RWPE2 (cell line): ENCODE measurements around the gene VAV3.
"Not testable (repeated sequence)": the region's sequence is repeated elsewhere in the genome, so short reads cannot be mapped to it uniquely, and the experiment has no call there.

Experiments
- ATAC-seq: fragments of 200-7000 bp; cut with Tn5 transposase; 3 replicates; pipeline ENCODE4 v1.9.1; 2021; ENCODE audit warnings: low read depth
- DNase-seq: peaks from one replicate; pipeline ENCODE4 v3.0.0-alpha.2; 2020; ENCODE audit warnings: low spot score
- H3K27ac ChIP-seq: fragments of 450-650 bp; 2 replicates; pipeline ENCODE4 v1.5.1; 2017; ENCODE audit warnings: mild to moderate bottlenecking; ENCODE audit not compliant: poor library complexity, severe bottlenecking
- H3K27me3 ChIP-seq: fragments of 250-450 bp; sonication (Bioruptor Pico); 2 replicates; pipeline ENCODE4 v1.5.1; 2021; ENCODE audit warnings: mild to moderate bottlenecking, moderate library complexity; ENCODE audit not compliant: insufficient read depth, poor library complexity, severe bottlenecking
- H3K36me3 ChIP-seq: fragments of 250-450 bp; sonication (Bioruptor Pico); 2 replicates; pipeline ENCODE4 v1.5.1; 2020; ENCODE audit warnings: low read depth, mild to moderate bottlenecking, moderate library complexity
- H3K4me1 ChIP-seq: fragments of 250-450 bp; sonication (Bioruptor Pico); 2 replicates; pipeline ENCODE4 v1.5.1; 2021; ENCODE audit warnings: mild to moderate bottlenecking, moderate library complexity; ENCODE audit not compliant: insufficient read depth, poor library complexity, severe bottlenecking
- H3K4me3 ChIP-seq: fragments of 250-450 bp; sonication (Bioruptor Pico); 2 replicates; pipeline ENCODE4 v1.5.1; 2021; ENCODE audit warnings: mild to moderate bottlenecking, moderate library complexity; ENCODE audit not compliant: severe bottlenecking
- H3K9me3 ChIP-seq: fragments of 250-450 bp; sonication (Bioruptor Pico); 2 replicates; pipeline ENCODE4 v1.5.1; 2021; ENCODE audit warnings: mild to moderate bottlenecking, moderate library complexity; ENCODE audit not compliant: severe bottlenecking
- CTCF ChIP-seq: fragments of 450-650 bp; IDR thresholded peaks from one replicate; pipeline ENCODE4 v1.5.1; 2017; ENCODE audit warnings: mild to moderate bottlenecking, moderate library complexity; ENCODE audit not compliant: poor library complexity, severe bottlenecking

Gene VAV3

GRCh38 chr1:107724648-107725047 lies 240.3 kb downstream of the VAV3 start:
- ATAC-seq (peak; percentile 27; the same call in 2 of the 3 replicates), DNase-seq (no peak)
- no peak overlapping the region for H3K4me3 ChIP-seq
- H3K4me1 ChIP-seq, result no peaks in the 10 kb centered on the region
- no peaks in the 10 kb centered on the region for H3K27me3 ChIP-seq
- no peak for TF ChIP-seq CTCF
- no peak overlapping the region for H3K27ac ChIP-seq
- no peaks in the 10 kb centered on the region for H3K36me3 ChIP-seq
- H3K9me3 ChIP-seq, result no peaks in the 10 kb centered on the region

DNA sequence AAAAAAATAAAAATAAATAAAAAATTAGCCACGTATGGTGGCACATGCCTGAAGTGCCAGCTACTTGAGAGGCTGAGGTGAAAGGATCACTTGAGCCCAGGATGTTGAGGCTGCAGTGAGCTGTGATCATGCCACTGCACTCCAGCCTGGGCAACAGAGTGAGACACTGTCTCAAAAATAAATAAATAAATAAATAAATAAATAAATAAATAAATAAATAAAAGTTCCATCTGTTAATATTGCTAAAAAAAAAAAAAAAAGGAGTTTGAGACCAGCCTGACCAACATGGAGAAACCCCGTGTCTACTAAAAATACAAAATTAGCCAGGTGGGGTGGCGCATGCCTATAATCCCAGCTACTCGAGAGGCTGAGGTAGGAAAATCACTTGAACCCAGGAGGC lies 244.8 kb downstream of the VAV3 start:
- H3K36me3 ChIP-seq, result not testable (repeated sequence)

GRCh38 chr1:107710005-107710404 lies 255.0 kb downstream of the VAV3 start:
- H3K4me1 ChIP-seq, result no peaks in the 10 kb centered on the region
- H3K27me3 ChIP-seq, result no peaks in the 10 kb centered on the region
- ATAC-seq (no peak), DNase-seq (no peak)
- TF ChIP-seq CTCF, result no peak
- no peak overlapping the region for H3K27ac ChIP-seq
- H3K9me3 ChIP-seq, result no peaks in the 10 kb centered on the region
- H3K4me3 ChIP-seq, result no peak overlapping the region
- no peaks in the 10 kb centered on the region for H3K36me3 ChIP-seq

More for the DNA sequence above, 244.8 kb downstream of the VAV3 start:
- DNase-seq, H3K4me1 ChIP-seq, H3K27ac ChIP-seq, ATAC-seq, H3K4me3 ChIP-seq, H3K27me3 ChIP-seq, H3K9me3 ChIP-seq: not testable (repeated sequence)

- H3K9me3 ChIP-seq, result no peaks in the 10 kb centered on the region
- no peaks in the 10 kb centered on the region for H3K27me3 ChIP-seq
- no peak overlapping the region for H3K4me3 ChIP-seq
- H3K4me1 ChIP-seq, result no peaks in the 10 kb centered on the region
- no peak for TF ChIP-seq CTCF
- H3K36me3 ChIP-seq, result no peaks in the 10 kb centered on the region
- ATAC-seq (no peak), DNase-seq (no peak)
- no peak overlapping the region for H3K27ac ChIP-seq
Measured at GRCh38 chr1:107707111-107707510, 257.9 kb downstream of the VAV3 start.

GRCh38 chr1:107706182-107706581 lies 258.8 kb downstream of the VAV3 start:
- no peak for DNase-seq
- Histone ChIP-seq H3K4me1 (no peaks in the 10 kb centered on the region), H3K4me3 (no peak overlapping the region), H3K27me3 (no peaks in the 10 kb centered on the region), H3K36me3 (no peaks in the 10 kb centered on the region), H3K9me3 (no peaks in the 10 kb centered on the region), H3K27ac (no peak overlapping the region)
- no peak for TF ChIP-seq CTCF
- no peak for ATAC-seq
